ENCODE data around the gene MLC1. TPM values are rescaled to one million over a fixed set of nuclear protein-coding genes. Genes with fewer than 3 reads are reported as not detected.

Gene MLC1
- total and polyA plus RNA-seq, 3 experiments from 2014 or later = 0.35 to 1.7 (median 0.47) TPM

- no peak overlapping the region for H3K4me3 ChIP-seq (ENCODE audit: low read length)
- Mint-ChIP-seq H3K36me3 (no peaks in the 10 kb centered on the region), H3K4me1 (peaks cover 7 to 27% (median 15%) of the 10 kb centered on the region in 3 donors), H3K27me3 (peaks cover 3 to 7% of the 10 kb centered on the region in 2 donors), H3K9me3 (no peaks in the 10 kb centered on the region), H3K4me3 (peak overlapping the region in 6 of 7 donors; percentile 20 to 70 (median 51)), H3K27ac (peak overlapping the region in 7 of 8 donors; percentile 27 to 94 (median 77))
- peaks cover 27% of the 10 kb centered on the region for H3K4me1 ChIP-seq (ENCODE audit: insufficient read depth, low read length)
- H3K36me3 ChIP-seq (ENCODE audit: insufficient read depth, low read length) = no peaks in the 10 kb centered on the region
- H3K9me3 ChIP-seq (ENCODE audit: low read length) = no peaks in the 10 kb centered on the region
- DNase-seq = no peak
- no peak overlapping the region for H3K27ac ChIP-seq (ENCODE audit: low read depth, low read length)
- POLR2A ChIA-PET = no interaction called here
- CTCF ChIA-PET = no interaction called here
- H3K27me3 ChIP-seq (ENCODE audit: insufficient read depth, low read length, poor library complexity, severe bottlenecking) = peaks cover 6% of the 10 kb centered on the region
These were observed 73.6 kb downstream of the MLC1 start for GRCh38 chr22:50011447-50012210.

GRCh38 chr22:50010676-50011446 is 74.4 kb downstream of the MLC1 start:
- Histone ChIP-seq H3K36me3 (ENCODE audit: insufficient read depth, low read length) (no peaks in the 10 kb centered on the region), H3K9me3 (ENCODE audit: low read length) (no peaks in the 10 kb centered on the region), H3K4me3 (ENCODE audit: low read length) (no peak overlapping the region), H3K4me1 (ENCODE audit: insufficient read depth, low read length) (peaks cover 21% of the 10 kb centered on the region), H3K27ac (ENCODE audit: low read depth, low read length) (no peak overlapping the region), H3K27me3 (ENCODE audit: insufficient read depth, low read length, poor library complexity, severe bottlenecking) (peaks cover 6% of the 10 kb centered on the region)
- POLR2A ChIA-PET = no interaction called here
- Mint-ChIP-seq H3K27me3 (peaks cover 3 to 7% of the 10 kb centered on the region in 2 donors), H3K9me3 (no peaks in the 10 kb centered on the region), H3K27ac (peak overlapping the region in 6 of 8 donors; percentile 27 to 94 (median 76)), H3K4me3 (peak overlapping the region in 5 of 7 donors; percentile 15 to 70 (median 55)), H3K4me1 (peaks cover 7 to 27% (median 13%) of the 10 kb centered on the region in 3 donors), H3K36me3 (no peaks in the 10 kb centered on the region)
- peak; percentile 53 to 78 (median 66) for DNase-seq
- CTCF ChIA-PET = no interaction called here

- H3K36me3 Mint-ChIP-seq = no peaks in the 10 kb centered on the region
- Histone ChIP-seq H3K4me1 (ENCODE audit: insufficient read depth, low read length) (peaks cover 18% of the 10 kb centered on the region), H3K9me3 (ENCODE audit: low read length) (no peaks in the 10 kb centered on the region), H3K27me3 (ENCODE audit: insufficient read depth, low read length, poor library complexity, severe bottlenecking) (peaks cover 6% of the 10 kb centered on the region), H3K36me3 (ENCODE audit: insufficient read depth, low read length) (no peaks in the 10 kb centered on the region), H3K27ac (ENCODE audit: low read depth, low read length) (no peak overlapping the region), H3K4me3 (ENCODE audit: low read length) (no peak overlapping the region)
- H3K4me3 Mint-ChIP-seq = peak overlapping the region in 3 of 7 donors; percentile 41 to 79 (median 68)
- POLR2A ChIA-PET = no interaction called here
- peaks cover 4 to 7% of the 10 kb centered on the region in 2 donors for H3K27me3 Mint-ChIP-seq
- H3K27ac Mint-ChIP-seq = peak overlapping the region in 2 of 8 donors; percentile 17 to 64
- CTCF ChIA-PET = no interaction called here
- peaks cover 7 to 27% (median 12%) of the 10 kb centered on the region in 3 donors for H3K4me1 Mint-ChIP-seq
- no peak for DNase-seq
- no peaks in the 10 kb centered on the region for H3K9me3 Mint-ChIP-seq
These were observed 75.2 kb downstream of the MLC1 start for GRCh38 chr22:50009765-50010675.

Other genes with a start within 250 kb of the MLC1 start
- gene ZBED4, start 231.6 kb downstream of the MLC1 start, total RNA-seq = 10 to 100 TPM; 24.2 to 24.3 TPM
- gene ZBED4, start 231.6 kb downstream of the MLC1 start, polyA plus RNA-seq = 11.1 TPM
- 10 to 100 TPM; 21.0 TPM for gene ALG12, start 167.0 kb downstream of the MLC1 start, total RNA-seq
- 21.8 TPM for gene ALG12, start 167.0 kb downstream of the MLC1 start, polyA plus RNA-seq
- 10 to 100 TPM; 49.4 to 50.7 TPM for gene CRELD2, start 166.8 kb downstream of the MLC1 start, total RNA-seq
- gene CRELD2, start 166.8 kb downstream of the MLC1 start, polyA plus RNA-seq = 53.2 TPM
- gene PIM3, start 124.7 kb downstream of the MLC1 start, total RNA-seq = 100 to 1,000 TPM; 202 to 227 TPM
- 39.3 TPM for gene PIM3, start 124.7 kb downstream of the MLC1 start, polyA plus RNA-seq
- under 1 TPM; 0.20 to 0.29 TPM for gene IL17REL, start 72.7 kb downstream of the MLC1 start, total RNA-seq
- gene IL17REL, start 72.7 kb downstream of the MLC1 start, polyA plus RNA-seq = not detected
- gene TTLL8, start 27.1 kb downstream of the MLC1 start, total RNA-seq = not detected
- gene TTLL8, start 27.1 kb downstream of the MLC1 start, polyA plus RNA-seq = not detected
- not detected for gene MOV10L1, start 4.6 kb upstream of the MLC1 start, total RNA-seq
- not detected for gene MOV10L1, start 4.6 kb upstream of the MLC1 start, polyA plus RNA-seq
- 1 to 10 TPM; 1.7 to 1.8 TPM for gene PANX2, start 85.3 kb upstream of the MLC1 start, total RNA-seq
- not detected for gene PANX2, start 85.3 kb upstream of the MLC1 start, polyA plus RNA-seq
- gene TRABD, start 100.5 kb upstream of the MLC1 start, total RNA-seq = 100 to 1,000 TPM in 1 of 2 experiments, 10 to 100 TPM in 1; 96.2 to 102 TPM
- gene TRABD, start 100.5 kb upstream of the MLC1 start, polyA plus RNA-seq = 49.0 TPM
- gene SELENOO, start 115.6 kb upstream of the MLC1 start, total RNA-seq = 10 to 100 TPM; 22.3 to 25.9 TPM
- gene SELENOO, start 115.6 kb upstream of the MLC1 start, polyA plus RNA-seq = 6.1 TPM
- gene TUBGCP6, start 159.6 kb upstream of the MLC1 start, total RNA-seq = 10 to 100 TPM; 51.4 to 52.2 TPM
- gene TUBGCP6, start 159.6 kb upstream of the MLC1 start, polyA plus RNA-seq = 18.6 TPM
- 10 to 100 TPM; 42.5 to 44.7 TPM for gene HDAC10, start 165.8 kb upstream of the MLC1 start, total RNA-seq
- 7.5 TPM for gene HDAC10, start 165.8 kb upstream of the MLC1 start, polyA plus RNA-seq
- 1 to 10 TPM; 9.3 to 9.7 TPM for gene MAPK12, start 176.3 kb upstream of the MLC1 start, total RNA-seq
- gene MAPK12, start 176.3 kb upstream of the MLC1 start, polyA plus RNA-seq = 0.03 TPM
- 10 to 100 TPM; 12.8 to 13.2 TPM for gene MAPK11, start 185.0 kb upstream of the MLC1 start, total RNA-seq
- 0.28 TPM for gene MAPK11, start 185.0 kb upstream of the MLC1 start, polyA plus RNA-seq
- 10 to 100 TPM; 13.4 to 14.4 TPM for gene PLXNB2, start 222.2 kb upstream of the MLC1 start, total RNA-seq
- gene PLXNB2, start 222.2 kb upstream of the MLC1 start, polyA plus RNA-seq = 0.17 TPM
- 1 to 10 TPM; 3.9 to 4.3 TPM for gene DENND6B, start 241.6 kb upstream of the MLC1 start, total RNA-seq
- 0.67 TPM for gene DENND6B, start 241.6 kb upstream of the MLC1 start, polyA plus RNA-seq

All from CD8-positive, alpha-beta memory T cell (primary cell).